Ovary (tissue), 9 donors: ENCODE measurements around the gene FANCI. TPM values are rescaled to one million over a fixed set of nuclear protein-coding genes. Genes with fewer than 3 reads are reported as not detected.

ENCODE experiments used
- DNase-seq, 5 donors: peaks; one replicate each; pipeline ENCODE4 v3.0.0-alpha.2; 2019 to 2020
- H3K27ac ChIP-seq, 2 donors: fragments of 200-600 bp; one replicate each; pipeline versions ENCODE4 v1.5.1 to v1.8.0; 2019 to 2022
- H3K27me3 ChIP-seq: fragments of 200-600 bp; one replicate; pipeline ENCODE4 v1.8.0; 2022
- H3K36me3 ChIP-seq: fragments of 200-600 bp; sonication (generic); one replicate; pipeline ENCODE4 v1.5.1; 2019
- H3K4me1 ChIP-seq: one replicate; pipeline ENCODE4 v1.8.1; 2013; ENCODE audit warnings: mild to moderate bottlenecking, moderate library complexity; ENCODE audit not compliant: insufficient read depth
- H3K4me3 ChIP-seq: fragments of 200-600 bp; sonication (generic); one replicate; pipeline ENCODE4 v1.5.1; 2017
- H3K9me3 ChIP-seq, 2 donors: fragments of 200-600 bp in 1 of 2; sonication (generic) in 1 of 2; one replicate each; pipeline versions ENCODE4 v1.5.1 to v1.8.1; 2013 to 2019; ENCODE audit warnings: mild to moderate bottlenecking in 1 of 2, moderate library complexity in 1 of 2
- EP300 ChIP-seq: sonication (generic); formaldehyde crosslinking; IDR thresholded peaks from one replicate; pipeline ENCODE4 v1.6.1; 2017; ENCODE audit warnings: antibody characterized with exemption
- POLR2A ChIP-seq: fragments of 450-650 bp; IDR thresholded peaks from one replicate; pipeline ENCODE4 v1.6.1; 2017; ENCODE audit warnings: antibody characterized with exemption, mild to moderate bottlenecking, moderate library complexity
- WGBS, 3 donors: extraction: QIAGEN DNeasy Blood & Tissue Kit in 1 of 3; methylation state at CpG; one replicate each; pipeline versions ENCODE4 v1.1.5 to v1.1.7; 2013 to 2017; 5-methylcytosine and 5-hydroxymethylcytosine counted together
- intact Hi-C, 4 donors: fragments of 100-400 bp; cut with DNase I; formaldehyde crosslinking; loops; one replicate each; pipeline versions ENCODE4 v1.11.0 to v1.15.1; 2022 to 2023
- polyA plus RNA-seq, 2 donors: library from polyadenylated mRNA; stranded (reverse); fragments of 200-250 nt in 1 of 2; fragments of 350-450 nt in 1 of 2; fragmentation: Illumina TruSeq in 1 of 2; extraction: RNeasy Lipid Tissue Mini Kit (QIAGEN cat#74804) in 1 of 2; gene quantifications; one replicate each; pipeline ENCODE4 v1.2.3, GENCODE V29; 2013 to 2014
- total RNA-seq, 7 donors: library from RNA; depleted of rRNA in 2 of 7; stranded (reverse); fragments of >200 nt in 2 of 7; fragmentation: NEBNext Ultra II Directional in 3 of 7; extraction: Animal tissue kit (Norgen Biotek cat#: 25700) in 3 of 7; gene quantifications; one replicate each; pipeline versions ENCODE4 v1.1.0 to v1.2.4, GENCODE V29; 2016 to 2023
- TF ChIP-seq, protein P1 (sequence below), 3 donors: fragments of 450-650 bp in 2 of 3; fragments of 200-600 bp in 1 of 3; IDR thresholded peaks; one replicate each; pipeline versions ENCODE4 v1.5.1 to v1.8.0; 2016 to 2022; ENCODE audit warnings: antibody characterized with exemption in 3 of 3, mild to moderate bottlenecking in 1 of 3
- donor health status: DM: no; HTN: no; CAD: no; lungs with moderate emphysema.
- donor health status: DM: no; HTN: no; CAD: no.
- donor health status: Bipolar disorder and iron deficiency.
- donor health status: DM: yes; HTN: yes; CAD: no.
- donor health status: DM: no; HTN: no; CAD: no.
- donor health status: DM: yes; HTN: yes; CAD: no.

FANCI gene
- total and polyA plus RNA-seq, 9 donors, result 2.9 to 11.7 (median 4.6) TPM

DNA sequence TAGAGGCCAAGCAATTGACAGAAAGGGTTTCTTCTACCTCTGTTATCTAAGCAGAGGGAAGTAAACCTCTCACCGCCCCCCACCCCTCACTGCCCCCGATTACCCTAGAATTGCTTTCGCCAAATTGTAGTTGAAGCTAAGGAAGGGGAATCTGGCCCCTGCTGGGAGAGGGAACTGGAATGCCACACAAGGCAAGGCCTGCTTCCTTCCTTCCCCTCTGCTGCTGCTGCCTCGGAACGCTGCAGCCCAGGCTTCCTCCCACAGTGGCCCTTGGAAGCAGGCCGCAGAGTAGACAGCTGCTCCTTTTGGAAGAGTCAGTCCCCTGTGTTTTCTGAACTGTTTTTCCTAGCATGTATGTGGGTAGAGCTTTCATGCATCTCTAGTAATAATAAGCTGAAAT lies 44.0 kb upstream of the FANCI start:
- no peak overlapping the region for H3K4me3 ChIP-seq
- H3K27ac ChIP-seq, result no peak overlapping the region
- TF ChIP-seq POLR2A (no peak), EP300 (no peak)
- TF ChIP-seq, protein P1, sequence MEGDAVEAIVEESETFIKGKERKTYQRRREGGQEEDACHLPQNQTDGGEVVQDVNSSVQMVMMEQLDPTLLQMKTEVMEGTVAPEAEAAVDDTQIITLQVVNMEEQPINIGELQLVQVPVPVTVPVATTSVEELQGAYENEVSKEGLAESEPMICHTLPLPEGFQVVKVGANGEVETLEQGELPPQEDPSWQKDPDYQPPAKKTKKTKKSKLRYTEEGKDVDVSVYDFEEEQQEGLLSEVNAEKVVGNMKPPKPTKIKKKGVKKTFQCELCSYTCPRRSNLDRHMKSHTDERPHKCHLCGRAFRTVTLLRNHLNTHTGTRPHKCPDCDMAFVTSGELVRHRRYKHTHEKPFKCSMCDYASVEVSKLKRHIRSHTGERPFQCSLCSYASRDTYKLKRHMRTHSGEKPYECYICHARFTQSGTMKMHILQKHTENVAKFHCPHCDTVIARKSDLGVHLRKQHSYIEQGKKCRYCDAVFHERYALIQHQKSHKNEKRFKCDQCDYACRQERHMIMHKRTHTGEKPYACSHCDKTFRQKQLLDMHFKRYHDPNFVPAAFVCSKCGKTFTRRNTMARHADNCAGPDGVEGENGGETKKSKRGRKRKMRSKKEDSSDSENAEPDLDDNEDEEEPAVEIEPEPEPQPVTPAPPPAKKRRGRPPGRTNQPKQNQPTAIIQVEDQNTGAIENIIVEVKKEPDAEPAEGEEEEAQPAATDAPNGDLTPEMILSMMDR (IDR thresholded peaks at IDR 0.05), result no peak

DNA sequence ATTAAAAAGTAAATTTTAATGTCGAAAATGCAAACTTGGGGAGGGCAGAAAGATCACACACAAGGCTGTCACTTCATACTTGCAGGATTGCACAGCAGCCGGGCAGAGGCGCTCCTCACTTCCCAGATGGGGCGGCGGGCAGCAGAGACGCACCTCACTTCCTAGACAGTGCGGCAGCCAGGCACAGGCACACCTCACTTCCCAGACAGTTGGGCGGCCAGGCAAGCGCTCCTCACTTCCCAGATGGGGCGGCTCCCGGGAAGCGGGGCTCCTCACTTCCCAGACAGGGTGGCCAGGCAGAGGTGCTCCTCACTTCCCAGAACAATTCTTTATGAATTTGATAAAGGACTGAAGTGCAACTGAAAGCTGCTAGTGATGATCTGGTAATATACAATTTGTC lies 43.6 kb upstream of the FANCI start:
- no peak overlapping the region for H3K4me3 ChIP-seq
- intact Hi-C loops, result loop anchor here in 3 of 4 donors (10.0 kb wide), 2 partner anchors 135 to 235 kb away; partner anchors contain the start of gene POLG (in 1 of the 3)
- no peak for TF ChIP-seq POLR2A
- TF ChIP-seq EP300, result no peak
- TF ChIP-seq, protein P1 (IDR thresholded peaks at IDR 0.05), result no peak
- WGBS, 3 donors, result 83 to 90% (median 87%) methylated on average over 12 of the region's 12 CpGs
- no peak for DNase-seq
- H3K27me3 ChIP-seq, result no peaks in the 10 kb centered on the region
- no peaks in the 10 kb centered on the region for H3K9me3 ChIP-seq
- H3K4me1 ChIP-seq, result no peaks in the 10 kb centered on the region
- H3K36me3 ChIP-seq, result no peaks in the 10 kb centered on the region
- no peak overlapping the region for H3K27ac ChIP-seq

More for the DNA sequence above, 44.0 kb upstream of the FANCI start:
- H3K27me3 ChIP-seq, result no peaks in the 10 kb centered on the region
- intact Hi-C loops, result loop anchor here in 3 of 4 donors (10.0 kb wide), 2 partner anchors 135 to 235 kb away; partner anchors contain the start of gene POLG (in 1 of the 3)
- H3K4me1 ChIP-seq, result no peaks in the 10 kb centered on the region
- no peaks in the 10 kb centered on the region for H3K36me3 ChIP-seq
- DNase-seq, result no peak
- H3K9me3 ChIP-seq, result no peaks in the 10 kb centered on the region
- 35 to 41% (median 36%) methylated on average over 6 of the region's 6 CpGs for WGBS, 3 donors

DNA sequence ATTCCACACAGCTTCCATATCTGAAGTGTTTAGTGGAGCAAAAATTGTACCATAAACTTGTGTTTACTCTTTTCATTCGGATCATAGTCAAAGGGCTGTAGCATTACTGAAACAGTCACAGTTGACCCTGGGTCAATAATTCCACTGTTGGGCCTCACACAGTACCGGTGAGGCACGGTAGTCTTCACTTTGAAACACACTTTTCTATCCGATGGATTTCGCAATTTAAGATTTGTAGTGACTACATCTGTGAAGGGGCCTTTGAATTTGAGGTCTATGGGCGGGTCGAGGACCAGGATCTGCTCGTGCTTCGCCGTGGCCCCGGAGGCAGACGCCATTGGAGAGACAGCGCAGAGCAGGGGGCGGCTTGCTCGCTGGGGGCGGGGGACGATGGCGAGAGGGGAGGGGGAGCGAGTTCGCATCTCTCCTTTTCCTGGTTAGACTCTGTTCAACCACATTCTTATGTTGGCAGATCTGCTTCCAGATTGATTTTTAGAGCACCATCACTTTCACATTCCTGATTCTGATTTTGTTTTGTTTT lies 42.2 kb upstream of the FANCI start:
- DNase-seq, result no peak
- WGBS, 3 donors, result 87 to 88% (median 87%) methylated on average over 20 of the region's 20 CpGs
- H3K4me1 ChIP-seq, result no peaks in the 10 kb centered on the region
- no peaks in the 10 kb centered on the region for H3K9me3 ChIP-seq
- H3K4me3 ChIP-seq, result no peak overlapping the region
- H3K27me3 ChIP-seq, result no peaks in the 10 kb centered on the region
- intact Hi-C loops, result loop anchor here in 3 of 4 donors (10.0 kb wide), 2 partner anchors 133 to 233 kb away; partner anchors contain the start of gene POLG (in 1 of the 3)
- no peak overlapping the region for H3K27ac ChIP-seq
- TF ChIP-seq POLR2A, result no peak
- TF ChIP-seq, protein P1 (IDR thresholded peaks at IDR 0.05), result no peak
- TF ChIP-seq EP300, result no peak
- H3K36me3 ChIP-seq, result no peaks in the 10 kb centered on the region

DNA sequence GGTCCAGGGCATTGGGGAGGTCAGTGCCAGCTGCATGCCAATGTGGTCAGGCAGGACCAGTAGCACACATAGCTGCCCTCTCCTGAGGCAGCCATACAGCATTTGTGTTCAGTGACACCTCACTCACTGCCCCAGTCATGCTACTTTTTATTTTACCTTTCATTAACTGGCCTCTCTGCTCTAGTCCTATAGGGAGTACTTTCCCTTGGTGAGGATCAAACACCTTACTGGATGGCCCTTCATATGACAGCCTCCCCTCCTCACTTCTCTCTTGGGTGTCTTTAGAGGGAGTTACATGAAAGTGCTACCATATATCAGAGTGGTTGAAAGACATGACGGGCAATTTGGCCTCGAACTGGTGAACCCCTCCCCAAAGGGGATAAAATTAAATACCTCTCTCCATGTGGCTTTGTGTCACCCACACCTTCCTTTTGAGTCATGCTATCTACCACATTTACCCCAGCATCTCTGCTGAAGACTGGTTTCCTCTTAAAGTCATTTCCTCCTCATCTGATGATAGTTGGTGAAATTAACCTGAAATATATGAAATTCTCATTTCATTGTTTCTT lies 40.0 kb upstream of the FANCI start:
- intact Hi-C loops, result loop anchor here in 3 of 4 donors (10.0 kb wide), 2 partner anchors 131 to 231 kb away; partner anchors contain the start of gene POLG (in 1 of the 3)
- no peak overlapping the region for H3K4me3 ChIP-seq
- TF ChIP-seq EP300 (no peak), POLR2A (no peak)
- TF ChIP-seq, protein P1 (IDR thresholded peaks at IDR 0.05), result no peak
- DNase-seq, result no peak
- H3K9me3 ChIP-seq, result no peaks in the 10 kb centered on the region
- H3K27me3 ChIP-seq, result no peaks in the 10 kb centered on the region
- no peaks in the 10 kb centered on the region for H3K36me3 ChIP-seq
- H3K27ac ChIP-seq, result no peak overlapping the region
- no peaks in the 10 kb centered on the region for H3K4me1 ChIP-seq
- 40 to 53% (median 45%) methylated on average over 2 of the region's 2 CpGs for WGBS, 3 donors
